ENCODE measurements around the gene MEX3A.

GRCh38 chr1:156098784-156099183 lies 16.5 kb upstream of the MEX3A start:
- no peak for TF ChIP-seq CTCF (IDR thresholded peaks at IDR 0.05; ENCODE audit: extremely low read depth in 1 of 2, insufficient read depth in 1 of 2, low read depth in 1 of 2, low read length in 2 of 2)
- no peak for TF ChIP-seq JUN (IDR thresholded peaks at IDR 0.05; ENCODE audit: borderline replicate concordance, insufficient read depth, insufficient read length, low read depth)
- TF ChIP-seq POLR2A (IDR thresholded peaks at IDR 0.05; ENCODE audit: low read depth, low read length): no peak

Measured in endothelial cell of umbilical vein (primary cell).